Activated CD4-positive, alpha-beta memory T cell treated with anti-CD3 and anti-CD28 coated beads, Interleukin-2, amount 10 ng/mL, durations not matched to agents 7 days and 5 days (primary cell): ENCODE results near the gene PLA2G2E. TPM values are rescaled to one million over a fixed set of nuclear protein-coding genes. Genes with fewer than 3 reads are reported as not detected.

Experiments
- CTCF ChIA-PET: fragments of 350-600 bp; sonication (Branson Sonifier 250); formaldehyde crosslinking; loops from one replicate; lab custom pipeline; 2021; ENCODE audit warnings: antibody characterized with exemption, inconsistent platforms; lab: Charles Lee
- POLR2A ChIA-PET: fragments of 350-600 bp; sonication (Branson Sonifier 250); formaldehyde crosslinking; loops from one replicate; lab custom pipeline; 2021; ENCODE audit warnings: antibody characterized with exemption; lab: Charles Lee
- DNase-seq: peaks from one replicate; pipeline ENCODE4 v3.0.0-alpha.2; 2020
- H3K27ac Mint-ChIP-seq: one replicate; pipeline ENCODE4 v1.8.0; 2021; ENCODE audit warnings: mild to moderate bottlenecking, mixed read lengths
- H3K27me3 Mint-ChIP-seq: one replicate; pipeline ENCODE4 v1.8.0; 2021; ENCODE audit warnings: mixed read lengths
- H3K36me3 Mint-ChIP-seq: one replicate; pipeline ENCODE4 v1.8.0; 2021; ENCODE audit warnings: low read depth, mixed read lengths
- H3K4me1 Mint-ChIP-seq: one replicate; pipeline ENCODE4 v1.8.0; 2021; ENCODE audit warnings: mixed read lengths
- H3K4me3 Mint-ChIP-seq: one replicate; pipeline ENCODE4 v1.8.0; 2021; ENCODE audit warnings: mild to moderate bottlenecking, mixed read lengths
- H3K9me3 Mint-ChIP-seq: one replicate; pipeline ENCODE4 v1.8.0; 2021; ENCODE audit warnings: mixed read lengths
- total RNA-seq, 2 experiments: library from RNA; stranded (reverse); gene quantifications; one replicate each; pipeline ENCODE4 v1.2.3, GENCODE V29; 2021

Gene PLA2G2E, protein sequence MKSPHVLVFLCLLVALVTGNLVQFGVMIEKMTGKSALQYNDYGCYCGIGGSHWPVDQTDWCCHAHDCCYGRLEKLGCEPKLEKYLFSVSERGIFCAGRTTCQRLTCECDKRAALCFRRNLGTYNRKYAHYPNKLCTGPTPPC
- not detected for total RNA-seq

DNA sequence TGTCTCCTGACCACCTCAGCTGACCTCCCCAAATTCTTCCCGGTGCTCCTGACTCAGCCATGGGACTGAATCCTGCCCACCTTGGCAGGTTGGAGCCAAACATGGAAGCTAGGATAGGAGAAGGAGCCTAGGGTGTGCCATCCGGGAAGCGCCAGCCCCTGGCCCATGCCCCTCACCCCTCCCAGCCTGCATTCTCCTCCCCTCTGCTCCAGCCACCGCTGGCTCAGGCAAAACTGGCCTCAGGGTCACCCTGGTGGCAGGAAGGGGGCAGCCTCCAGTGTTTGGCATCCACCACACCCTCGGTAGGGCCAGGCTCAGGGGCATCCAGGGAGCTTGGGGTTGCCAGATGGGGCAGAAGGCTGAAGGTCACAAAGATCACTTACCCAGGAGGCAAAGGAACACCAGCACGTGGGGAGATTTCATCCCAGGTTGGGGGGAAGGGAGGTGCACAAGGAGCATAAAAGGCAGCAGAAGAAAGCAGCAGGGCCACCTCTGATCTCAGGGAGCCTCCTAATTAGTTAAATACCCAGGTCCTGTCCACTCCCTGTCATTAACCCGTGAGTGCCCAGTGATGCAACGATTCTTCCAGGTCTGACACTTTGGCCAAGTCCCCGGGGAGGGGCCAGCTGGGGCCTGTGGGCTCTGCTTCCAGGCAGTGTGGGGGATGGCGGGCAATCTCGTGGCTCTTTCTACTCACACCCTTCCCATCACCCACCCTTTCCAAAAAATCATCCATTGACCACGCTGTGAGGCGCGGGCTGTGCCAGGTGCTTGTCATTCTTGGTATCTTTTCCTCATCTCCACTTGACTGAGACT is at the start of gene PLA2G2E:
Gene PLA2G2E (minus strand): TSS at position 481 of the 816 bp plus-strand sequence. CDS start 58 bp downstream, at position 423.
- ChIA-PET CTCF (no interaction called here), POLR2A (no interaction called here)

DNA sequence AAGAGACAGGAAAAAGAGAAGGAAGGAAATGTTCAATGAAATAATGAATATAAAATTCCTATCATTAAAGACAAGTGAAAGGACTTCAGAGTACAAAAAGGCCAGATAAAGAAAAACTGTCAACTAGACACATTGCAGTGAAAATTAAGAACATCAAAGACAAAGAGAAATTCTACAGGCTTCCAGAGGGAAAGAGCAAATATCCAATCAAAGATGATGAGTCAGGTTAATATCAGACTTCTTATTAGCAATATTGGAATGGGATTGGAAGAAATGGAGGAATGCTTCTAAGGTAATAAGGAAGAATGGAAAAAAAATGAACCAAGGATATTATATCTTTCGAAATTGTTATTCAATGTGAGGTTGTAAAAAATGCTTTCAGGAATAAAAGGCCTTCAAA is 48.2 kb upstream of the PLA2G2E start:
- Mint-ChIP-seq H3K27me3 (peaks cover 17% of the 10 kb centered on the region), H3K9me3 (no peaks in the 10 kb centered on the region), H3K27ac (no peak overlapping the region), H3K4me3 (no peak overlapping the region), H3K36me3 (no peaks in the 10 kb centered on the region), H3K4me1 (no peaks in the 10 kb centered on the region)
- ChIA-PET POLR2A (no interaction called here), CTCF (no interaction called here)
- no peak for DNase-seq

More for the DNA sequence above, at the start of gene PLA2G2E:
- Mint-ChIP-seq H3K9me3 (no peaks in the 10 kb centered on the region), H3K27me3 (no peaks in the 10 kb centered on the region), H3K4me1 (no peaks in the 10 kb centered on the region), H3K36me3 (no peaks in the 10 kb centered on the region), H3K27ac (no peak within 1 kb of the TSS), H3K4me3 (no peak within 1 kb of the TSS)
- no peak for DNase-seq

DNA sequence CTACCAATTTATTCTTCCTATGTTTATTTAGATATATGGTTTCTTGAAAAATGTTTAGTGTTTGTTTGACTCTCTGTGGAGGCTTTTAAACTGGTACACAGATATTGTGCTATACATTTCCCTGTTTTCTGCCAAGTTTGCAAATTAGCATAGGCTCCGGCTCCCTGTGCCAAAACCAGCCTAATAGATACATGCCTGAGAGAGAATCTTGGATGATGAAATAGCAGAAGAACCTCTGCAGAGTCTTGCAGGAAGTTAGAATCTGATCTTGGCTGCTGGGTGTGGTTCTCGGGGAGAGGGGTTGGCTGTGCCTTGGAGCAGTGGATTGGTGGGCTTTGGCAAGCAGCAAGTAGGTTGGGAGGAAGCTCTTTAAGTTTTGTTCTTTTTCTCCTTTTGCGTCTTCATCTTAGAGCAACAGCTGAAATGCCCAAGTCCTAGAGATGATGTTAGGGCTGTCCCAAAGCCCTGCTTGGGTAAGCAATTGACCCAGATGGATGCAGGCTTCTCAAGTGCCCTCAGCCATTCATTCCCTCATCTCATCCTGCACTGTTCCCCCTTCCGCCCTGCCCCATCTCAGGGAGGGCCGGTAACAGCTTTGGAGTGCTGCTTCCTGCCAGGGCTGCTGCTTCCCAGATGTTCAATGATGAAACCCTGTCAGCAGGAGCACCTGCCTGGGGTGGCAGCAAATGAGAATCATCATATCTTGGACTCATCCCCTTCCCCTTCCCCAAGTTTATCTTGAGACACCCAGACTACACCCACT is 46.7 kb upstream of the PLA2G2E start:
- H3K27me3 Mint-ChIP-seq: peaks cover 20% of the 10 kb centered on the region
- no peaks in the 10 kb centered on the region for H3K4me1 Mint-ChIP-seq
- H3K9me3 Mint-ChIP-seq: no peaks in the 10 kb centered on the region
- H3K27ac Mint-ChIP-seq: no peak overlapping the region
- no peaks in the 10 kb centered on the region for H3K36me3 Mint-ChIP-seq
- DNase-seq: peak; percentile 4
- ChIA-PET CTCF (no interaction called here), POLR2A (no interaction called here)
- no peak overlapping the region for H3K4me3 Mint-ChIP-seq

DNA sequence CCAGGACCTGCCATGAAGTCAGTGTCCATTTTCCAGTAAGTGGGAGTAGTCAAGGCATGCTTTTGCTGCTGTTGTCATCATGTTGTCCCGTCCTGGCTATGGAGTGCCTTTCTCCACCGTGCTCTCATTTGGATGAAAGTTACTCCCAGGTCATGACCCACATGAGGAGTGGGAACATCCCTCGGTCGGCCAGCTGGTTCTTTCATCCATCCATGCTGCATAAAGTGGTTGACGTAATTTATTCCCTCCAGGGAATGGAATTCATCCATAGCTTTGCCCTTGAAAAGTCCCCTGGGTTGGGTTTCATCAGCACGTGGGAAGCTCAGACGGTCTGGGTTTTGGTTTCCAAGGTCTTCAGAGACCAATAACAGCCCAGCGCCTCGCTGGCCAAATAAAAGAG is 44.4 kb upstream of the PLA2G2E start:
- Mint-ChIP-seq H3K9me3 (no peaks in the 10 kb centered on the region), H3K4me1 (no peaks in the 10 kb centered on the region), H3K27me3 (peaks cover 32% of the 10 kb centered on the region), H3K36me3 (no peaks in the 10 kb centered on the region), H3K4me3 (no peak overlapping the region), H3K27ac (no peak overlapping the region)
- POLR2A ChIA-PET: no interaction called here
- CTCF ChIA-PET: no interaction called here
- DNase-seq: no peak

DNA sequence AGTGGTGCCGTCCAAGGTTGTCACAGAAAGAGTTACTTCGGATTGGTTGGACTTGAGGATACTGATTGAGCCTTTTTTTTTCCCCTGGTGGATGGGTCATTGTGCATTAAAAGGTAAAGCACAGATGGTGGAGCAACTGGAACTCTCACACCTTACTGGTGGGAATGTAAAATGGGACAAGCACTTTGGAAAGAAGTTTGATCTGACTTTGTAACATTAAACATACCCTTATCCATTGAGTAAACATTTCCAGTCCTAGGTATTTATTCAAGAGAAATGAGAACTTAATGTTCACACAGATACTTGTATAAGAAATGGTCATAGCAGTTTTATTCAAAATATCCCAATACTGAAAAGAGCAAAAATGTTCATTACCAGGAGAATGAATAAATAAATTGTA is 41.1 kb upstream of the PLA2G2E start:
- no peaks in the 10 kb centered on the region for H3K36me3 Mint-ChIP-seq
- H3K4me1 Mint-ChIP-seq: no peaks in the 10 kb centered on the region
- POLR2A ChIA-PET: no interaction called here
- DNase-seq: no peak
- H3K27ac Mint-ChIP-seq: no peak overlapping the region
- CTCF ChIA-PET: no interaction called here
- no peak overlapping the region for H3K4me3 Mint-ChIP-seq
- peaks cover 31% of the 10 kb centered on the region for H3K27me3 Mint-ChIP-seq
- H3K9me3 Mint-ChIP-seq: no peaks in the 10 kb centered on the region

DNA sequence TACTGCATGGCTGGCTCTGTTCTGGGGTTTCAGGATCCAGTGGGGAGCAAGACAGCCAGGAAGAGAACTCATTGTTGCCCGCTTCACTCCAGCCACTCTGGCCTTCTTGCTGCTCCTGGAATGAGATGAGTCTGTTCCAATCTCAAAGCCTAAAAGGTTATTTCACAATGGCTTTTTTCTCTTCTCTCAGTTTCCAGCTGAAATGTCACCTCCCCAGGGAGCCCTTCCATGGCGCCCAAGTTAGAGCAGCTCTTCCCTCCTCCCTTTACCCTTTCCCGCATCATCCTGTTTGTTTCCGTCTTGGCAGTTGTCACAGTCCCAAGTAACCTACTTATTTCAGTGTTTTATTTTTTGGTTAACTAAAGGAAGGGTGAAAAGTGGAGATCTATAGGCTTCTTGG is 40.2 kb upstream of the PLA2G2E start:
- Mint-ChIP-seq H3K4me1 (no peaks in the 10 kb centered on the region), H3K4me3 (no peak overlapping the region), H3K9me3 (no peaks in the 10 kb centered on the region), H3K27ac (no peak overlapping the region), H3K36me3 (no peaks in the 10 kb centered on the region), H3K27me3 (peaks cover 31% of the 10 kb centered on the region)
- ChIA-PET POLR2A (no interaction called here), CTCF (no interaction called here)
- no peak for DNase-seq

DNA sequence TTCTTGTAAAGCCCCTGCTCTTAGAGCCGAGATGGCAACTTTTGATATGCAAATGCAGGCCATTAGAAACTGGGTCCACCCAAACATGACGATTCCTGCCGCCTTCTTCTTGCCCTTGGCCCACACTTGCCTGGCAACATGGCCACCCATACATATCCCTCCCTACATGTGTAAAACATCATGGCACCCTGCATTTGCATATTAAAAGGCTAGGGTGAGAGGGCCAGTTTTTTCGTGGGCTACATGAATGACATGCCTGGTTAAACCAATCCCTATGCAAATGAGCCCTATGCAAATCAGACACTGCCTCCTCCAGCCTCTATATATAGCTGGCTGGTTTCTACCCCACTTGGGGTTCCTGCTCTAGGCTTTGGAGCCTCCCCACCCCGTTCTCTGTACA is 37.2 kb upstream of the PLA2G2E start:
- Mint-ChIP-seq H3K4me1 (no peaks in the 10 kb centered on the region), H3K27me3 (peaks cover 30% of the 10 kb centered on the region), H3K9me3 (no peaks in the 10 kb centered on the region), H3K27ac (no peak overlapping the region), H3K36me3 (no peaks in the 10 kb centered on the region), H3K4me3 (no peak overlapping the region)
- ChIA-PET CTCF (no interaction called here), POLR2A (no interaction called here)
- DNase-seq: no peak

DNA sequence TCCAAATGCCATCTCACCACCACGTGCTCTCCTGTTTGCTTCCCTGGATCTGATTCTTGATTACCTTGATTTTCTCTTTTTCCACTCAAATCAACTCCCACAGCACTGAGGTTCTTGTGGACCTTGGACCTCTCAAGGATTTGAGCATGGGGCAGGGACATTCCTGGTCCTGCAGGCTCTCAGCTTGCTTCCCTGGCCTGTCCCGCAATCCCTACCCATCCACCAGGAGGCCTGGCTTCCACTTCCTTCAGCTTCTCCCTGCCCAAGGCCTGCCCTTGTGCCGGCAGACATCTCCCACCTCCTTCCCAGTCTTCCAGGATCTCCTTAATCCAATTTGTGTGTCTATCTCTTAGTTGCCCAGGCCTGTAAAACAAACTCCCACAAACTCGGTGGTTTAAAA is 34.4 kb upstream of the PLA2G2E start:
- ChIA-PET CTCF (no interaction called here), POLR2A (no interaction called here)
- DNase-seq: no peak
- no peaks in the 10 kb centered on the region for H3K36me3 Mint-ChIP-seq
- H3K4me1 Mint-ChIP-seq: no peaks in the 10 kb centered on the region
- H3K9me3 Mint-ChIP-seq: no peaks in the 10 kb centered on the region
- no peak overlapping the region for H3K4me3 Mint-ChIP-seq
- H3K27ac Mint-ChIP-seq: no peak overlapping the region
- peaks cover 28% of the 10 kb centered on the region for H3K27me3 Mint-ChIP-seq

DNA sequence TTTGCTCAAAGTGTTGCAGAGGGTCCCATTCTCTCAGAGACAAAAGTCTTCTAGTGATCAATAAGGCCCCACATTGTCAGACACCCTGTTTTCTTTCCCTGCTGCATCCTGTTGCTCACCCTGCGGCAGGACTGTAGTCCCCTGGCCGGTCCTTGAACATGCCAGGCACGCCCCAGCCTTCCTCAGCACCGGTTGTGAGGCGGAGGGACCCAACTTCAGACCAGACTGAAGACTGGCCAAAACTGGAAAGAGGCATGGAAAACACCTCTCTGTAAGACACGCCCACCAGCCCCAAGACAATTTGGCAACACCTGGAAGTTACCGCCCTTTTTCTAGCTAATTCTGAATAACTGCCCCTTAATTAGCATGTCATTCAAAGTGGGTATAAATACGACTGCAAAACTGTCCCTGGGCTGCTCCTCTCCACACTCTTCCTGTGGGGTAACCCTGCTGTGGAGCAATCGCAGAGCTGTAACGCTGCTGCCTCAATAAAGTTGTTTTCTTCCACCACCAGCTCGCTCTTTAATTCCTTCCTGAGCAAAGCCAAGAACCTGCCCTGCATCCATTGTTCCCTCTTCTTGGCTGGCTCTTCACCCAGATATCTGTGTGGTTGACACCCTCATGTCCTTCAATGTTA is 32.2 kb upstream of the PLA2G2E start:
- Mint-ChIP-seq H3K4me1 (no peaks in the 10 kb centered on the region), H3K4me3 (no peak overlapping the region), H3K27ac (no peak overlapping the region), H3K27me3 (peaks cover 26% of the 10 kb centered on the region), H3K9me3 (no peaks in the 10 kb centered on the region), H3K36me3 (no peaks in the 10 kb centered on the region)
- POLR2A ChIA-PET: no interaction called here
- CTCF ChIA-PET: no interaction called here
- no peak for DNase-seq

DNA sequence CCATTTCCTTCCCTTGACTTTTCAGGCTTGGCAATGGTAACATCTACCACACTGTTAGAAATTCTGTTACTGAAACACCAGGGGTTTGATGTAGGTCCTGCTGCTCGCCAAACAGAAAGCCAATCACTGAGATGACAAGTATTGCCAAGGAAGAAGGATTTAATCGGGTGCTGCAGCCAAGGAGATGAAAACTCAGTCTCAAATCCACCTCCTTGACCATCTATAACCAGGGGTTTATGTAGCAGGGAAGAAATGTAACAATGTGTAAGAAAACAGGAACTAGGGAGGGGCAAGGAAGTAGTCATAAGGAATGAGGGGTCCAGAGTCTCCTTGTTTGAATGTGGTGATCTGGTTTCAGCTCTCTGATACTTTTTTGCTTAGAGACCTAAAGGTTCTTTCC is 30.6 kb upstream of the PLA2G2E start:
- Mint-ChIP-seq H3K4me3 (no peak overlapping the region), H3K4me1 (no peaks in the 10 kb centered on the region), H3K36me3 (no peaks in the 10 kb centered on the region), H3K9me3 (no peaks in the 10 kb centered on the region), H3K27ac (no peak overlapping the region), H3K27me3 (peaks cover 30% of the 10 kb centered on the region)
- POLR2A ChIA-PET: no interaction called here
- no peak for DNase-seq
- CTCF ChIA-PET: no interaction called here

DNA sequence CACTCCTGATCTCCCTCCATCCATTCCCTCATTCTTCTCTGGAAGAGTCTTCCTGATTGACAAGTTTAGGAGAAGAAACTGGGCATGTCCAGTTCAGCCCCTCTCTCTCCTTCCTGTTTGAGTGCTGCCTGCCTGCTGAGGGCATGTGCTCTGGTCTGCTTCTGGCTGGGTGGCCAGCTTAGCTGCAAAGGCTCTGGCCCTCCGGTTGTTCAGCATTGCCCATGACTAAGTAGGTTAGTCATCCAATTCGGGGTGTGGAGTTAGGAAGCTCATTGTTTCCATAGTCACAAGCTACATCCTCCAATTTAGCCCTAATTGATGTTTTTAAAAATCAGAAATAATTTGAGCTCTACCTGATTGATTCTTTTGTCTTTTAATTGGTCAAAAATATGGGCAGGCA is 25.6 kb upstream of the PLA2G2E start:
- H3K4me1 Mint-ChIP-seq: no peaks in the 10 kb centered on the region
- H3K27me3 Mint-ChIP-seq: peaks cover 28% of the 10 kb centered on the region
- no peaks in the 10 kb centered on the region for H3K36me3 Mint-ChIP-seq
- no peak overlapping the region for H3K27ac Mint-ChIP-seq
- no peak overlapping the region for H3K4me3 Mint-ChIP-seq
- DNase-seq: no peak
- ChIA-PET POLR2A (no interaction called here), CTCF (no interaction called here)
- no peaks in the 10 kb centered on the region for H3K9me3 Mint-ChIP-seq

DNA sequence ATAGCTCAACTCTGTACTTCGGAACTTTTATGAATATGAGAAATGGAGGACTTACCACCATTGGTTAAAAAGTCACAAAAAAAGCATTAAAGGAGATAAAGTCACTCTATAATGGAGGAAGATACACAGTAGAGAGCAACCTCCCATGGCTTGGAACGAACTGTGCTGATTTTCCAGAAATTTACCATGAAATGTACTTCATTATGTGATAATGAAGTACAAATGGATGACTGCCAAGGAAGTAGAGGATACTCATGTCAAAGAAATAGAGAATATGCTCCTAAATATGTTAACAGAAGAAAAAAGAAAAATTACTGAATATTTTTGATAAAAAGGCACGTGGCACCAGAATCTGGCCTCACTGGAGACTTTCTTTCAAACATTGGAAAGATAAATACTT is 23.6 kb upstream of the PLA2G2E start:
- Mint-ChIP-seq H3K36me3 (no peaks in the 10 kb centered on the region), H3K4me1 (no peaks in the 10 kb centered on the region), H3K27ac (no peak overlapping the region), H3K9me3 (no peaks in the 10 kb centered on the region), H3K27me3 (peaks cover 18% of the 10 kb centered on the region), H3K4me3 (no peak overlapping the region)
- DNase-seq: no peak
- ChIA-PET CTCF (no interaction called here), POLR2A (no interaction called here)

DNA sequence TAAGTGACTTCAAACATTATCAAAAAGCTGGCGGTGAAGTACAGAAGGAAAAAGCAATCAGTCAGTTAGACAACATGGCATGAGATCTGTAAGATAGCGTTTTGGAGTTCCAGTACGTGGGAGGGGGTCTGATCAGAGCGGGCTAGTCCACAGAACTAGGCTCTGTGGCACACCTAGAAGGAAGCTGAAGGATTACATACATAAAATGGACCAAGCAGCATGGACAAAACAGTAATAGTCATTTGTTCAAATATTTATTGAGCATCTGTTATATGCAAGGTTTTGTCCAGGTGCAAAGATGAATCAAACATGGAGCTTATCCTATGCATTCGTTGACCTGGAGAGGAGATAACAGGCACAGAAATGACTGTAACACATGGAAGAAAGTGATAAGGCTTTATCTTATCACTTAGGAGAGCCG is 22.9 kb upstream of the PLA2G2E start:
- ChIA-PET POLR2A (no interaction called here), CTCF (no interaction called here)
- H3K36me3 Mint-ChIP-seq: no peaks in the 10 kb centered on the region
- no peaks in the 10 kb centered on the region for H3K9me3 Mint-ChIP-seq
- peaks cover 18% of the 10 kb centered on the region for H3K27me3 Mint-ChIP-seq
- no peak overlapping the region for H3K4me3 Mint-ChIP-seq
- H3K4me1 Mint-ChIP-seq: no peaks in the 10 kb centered on the region
- H3K27ac Mint-ChIP-seq: no peak overlapping the region
- DNase-seq: no peak
